Endothelial cell (in vitro differentiated cells): ENCODE measurements around the gene STK32A. TPM values are rescaled to one million over a fixed set of nuclear protein-coding genes. Genes with fewer than 3 reads are reported as not detected.
"Not testable (repeated sequence)": the region's sequence is repeated elsewhere in the genome, so short reads cannot be mapped to it uniquely, and the experiment has no call there.

ENCODE experiments used
- DNase-seq: peaks from one replicate; pipeline ENCODE4 v3.0.0; 2021; ENCODE audit warnings: low spot score
- H3K27ac Mint-ChIP-seq: one replicate; pipeline ENCODE4 v1.8.0; 2021; ENCODE audit warnings: mixed read lengths, inconsistent platforms; ENCODE audit not compliant: unreplicated experiment
- H3K27me3 Mint-ChIP-seq: one replicate; pipeline ENCODE4 v1.8.0; 2021; ENCODE audit warnings: mild to moderate bottlenecking, moderate library complexity, mixed read lengths, inconsistent platforms; ENCODE audit not compliant: unreplicated experiment
- H3K36me3 Mint-ChIP-seq: one replicate; pipeline ENCODE4 v1.8.0; 2021; ENCODE audit warnings: mild to moderate bottlenecking, low read depth, mixed read lengths, inconsistent platforms; ENCODE audit not compliant: unreplicated experiment
- H3K4me1 Mint-ChIP-seq: one replicate; pipeline ENCODE4 v1.8.0; 2021; ENCODE audit warnings: mild to moderate bottlenecking, mixed read lengths, inconsistent platforms; ENCODE audit not compliant: unreplicated experiment
- H3K4me3 Mint-ChIP-seq: one replicate; pipeline ENCODE4 v1.8.0; 2021; ENCODE audit warnings: mild to moderate bottlenecking, mixed read lengths, inconsistent platforms; ENCODE audit not compliant: unreplicated experiment
- H3K9me3 Mint-ChIP-seq: one replicate; pipeline ENCODE4 v1.8.0; 2021; ENCODE audit warnings: mixed read lengths, inconsistent platforms; ENCODE audit not compliant: unreplicated experiment
- CTCF ChIP-seq: fragments of 200-600 bp; sonication (generic); IDR thresholded peaks from one replicate; pipeline ENCODE4 v1.5.0; 2021; ENCODE audit warnings: antibody characterized with exemption; ENCODE audit not compliant: unreplicated experiment
- total RNA-seq: library from RNA; stranded (reverse); fragmentation: NEBNext Ultra II Directional; extraction: Animal tissue kit (Norgen Biotek cat#: 25700); gene quantifications from one replicate; pipeline ENCODE4 v1.2.1, GENCODE V29; 2021; ENCODE audit not compliant: unreplicated experiment

STK32A gene
- total RNA-seq, 1 donor from 2014 or later, result 0.87 TPM

GRCh38 chr5:147234239-147234824 is 494 bp upstream of the STK32A start:
- Mint-ChIP-seq H3K27me3 (peaks cover 9% of the 10 kb centered on the region), H3K27ac (no peak overlapping the region), H3K36me3 (no peaks in the 10 kb centered on the region), H3K9me3 (no peaks in the 10 kb centered on the region), H3K4me3 (no peak overlapping the region), H3K4me1 (no peaks in the 10 kb centered on the region)
- no peak for TF ChIP-seq CTCF
- DNase-seq, result no peak

GRCh38 chr5:147240266-147240985 is 5.6 kb downstream of the STK32A start:
- Mint-ChIP-seq H3K27ac (no peak overlapping the region), H3K4me3 (no peak overlapping the region), H3K4me1 (no peaks in the 10 kb centered on the region), H3K27me3 (no peaks in the 10 kb centered on the region), H3K9me3 (no peaks in the 10 kb centered on the region), H3K36me3 (no peaks in the 10 kb centered on the region)
- DNase-seq, result no peak
- TF ChIP-seq CTCF, result no peak

GRCh38 chr5:147243238-147243637 is 8.4 kb downstream of the STK32A start:
- not testable (repeated sequence) for H3K4me3 Mint-ChIP-seq, H3K27ac Mint-ChIP-seq, H3K4me1 Mint-ChIP-seq, H3K27me3 Mint-ChIP-seq, H3K36me3 Mint-ChIP-seq, DNase-seq, H3K9me3 Mint-ChIP-seq

GRCh38 chr5:147245381-147246165 is 10.7 kb downstream of the STK32A start:
- no peak for DNase-seq
- no peak overlapping the region for H3K27ac Mint-ChIP-seq

GRCh38 chr5:147248561-147248960 is 13.7 kb downstream of the STK32A start:
- Mint-ChIP-seq H3K27me3 (no peaks in the 10 kb centered on the region), H3K9me3 (no peaks in the 10 kb centered on the region)

More at GRCh38 chr5:147245381-147246165, 10.7 kb downstream of the STK32A start:
- H3K36me3 Mint-ChIP-seq, result no peaks in the 10 kb centered on the region
- no peaks in the 10 kb centered on the region for H3K4me1 Mint-ChIP-seq
- no peak for TF ChIP-seq CTCF
- no peaks in the 10 kb centered on the region for H3K27me3 Mint-ChIP-seq
- H3K9me3 Mint-ChIP-seq, result no peaks in the 10 kb centered on the region
- H3K4me3 Mint-ChIP-seq, result no peak overlapping the region

More at GRCh38 chr5:147248561-147248960, 13.7 kb downstream of the STK32A start:
- no peak overlapping the region for H3K27ac Mint-ChIP-seq
- no peak overlapping the region for H3K4me3 Mint-ChIP-seq
- H3K4me1 Mint-ChIP-seq, result no peaks in the 10 kb centered on the region
- no peaks in the 10 kb centered on the region for H3K36me3 Mint-ChIP-seq
- no peak for TF ChIP-seq CTCF
- no peak for DNase-seq
